ENCODE data around the gene TMEM229A.
"Not testable (repeated sequence)": the region's sequence is repeated elsewhere in the genome, so short reads cannot be mapped to it uniquely, and the experiment has no call there.

Gene TMEM229A

DNA sequence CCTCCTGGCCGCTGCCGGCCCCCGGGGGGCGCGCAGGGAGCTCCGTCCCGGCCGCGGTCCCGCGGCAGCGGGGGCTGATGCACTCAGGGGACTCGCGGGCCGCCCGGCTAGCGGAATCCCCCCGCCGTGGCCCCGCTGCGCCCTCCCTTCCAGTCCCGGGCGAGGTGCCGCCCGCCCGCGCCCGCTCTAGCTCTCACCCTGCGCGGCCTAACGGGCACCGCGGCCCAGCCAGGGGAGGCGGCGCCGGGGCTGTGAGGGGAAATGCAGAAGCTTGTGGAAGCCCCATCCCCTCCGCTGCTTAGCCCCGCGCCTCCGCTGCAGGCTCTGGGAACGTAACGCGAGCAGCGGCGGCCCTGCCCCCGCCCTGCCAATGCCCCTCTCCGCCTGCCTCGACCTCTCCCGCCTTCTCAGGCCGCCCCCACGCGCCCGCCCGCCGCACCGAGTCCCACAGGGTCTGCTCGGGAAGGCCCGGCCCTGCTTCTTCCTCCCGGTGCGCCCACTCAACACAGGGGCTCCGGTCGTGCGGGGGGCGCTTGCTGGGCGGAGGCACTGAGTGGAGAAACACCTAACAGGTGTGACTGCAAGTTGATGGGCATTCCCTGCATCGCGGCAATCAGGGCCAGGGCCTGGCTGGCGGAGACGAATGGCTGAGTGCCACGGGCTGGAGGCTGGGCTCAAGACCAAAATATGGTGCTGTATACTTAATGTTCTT, 384 bp upstream of the TMEM229A start:
- peak in 54 of 56 donors; percentile 26 to 93 (median 80) for DNase-seq

DNA sequence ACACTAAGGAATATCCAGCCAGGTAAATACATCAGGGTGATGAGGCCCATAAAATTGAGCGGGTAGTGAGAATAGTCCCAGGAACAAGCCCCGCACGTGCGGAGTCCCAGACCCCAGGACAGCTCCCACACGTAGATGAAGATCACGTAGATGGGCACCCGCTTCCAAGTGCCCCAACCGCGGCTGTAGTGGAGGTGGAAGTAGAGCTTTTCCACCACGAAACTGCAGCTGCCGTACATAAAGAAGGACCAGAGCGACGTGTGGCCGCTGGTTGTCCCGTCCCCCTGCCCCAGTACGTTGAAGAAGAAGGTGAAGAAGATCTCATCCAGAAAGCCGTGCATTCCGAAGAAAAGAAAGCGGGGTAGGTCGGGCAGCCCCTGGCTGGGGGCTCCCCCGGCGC, 948 bp downstream of the TMEM229A start:
- peak in 23 of 56 donors; percentile 7 to 63 (median 36) for DNase-seq

DNA sequence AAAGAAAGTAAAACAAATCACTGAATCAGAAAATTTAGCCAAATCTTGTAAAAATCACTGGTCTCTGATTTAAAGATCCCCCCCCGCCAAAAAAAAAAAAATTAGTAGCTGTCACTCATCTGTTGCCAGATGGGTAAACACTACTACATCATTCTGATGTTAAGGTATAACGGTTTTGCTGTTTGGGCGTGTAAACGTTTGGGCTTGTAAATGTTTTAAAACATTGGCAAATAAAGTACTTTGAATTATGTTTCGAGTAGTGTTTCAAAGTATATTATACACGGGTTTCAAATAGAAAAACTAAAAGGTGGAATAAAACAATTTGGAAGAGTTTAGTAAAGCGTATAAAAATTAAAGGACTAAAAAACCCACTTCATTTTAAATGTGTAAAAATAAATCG, 1.5 kb downstream of the TMEM229A start:
- DNase-seq = no peak

DNA sequence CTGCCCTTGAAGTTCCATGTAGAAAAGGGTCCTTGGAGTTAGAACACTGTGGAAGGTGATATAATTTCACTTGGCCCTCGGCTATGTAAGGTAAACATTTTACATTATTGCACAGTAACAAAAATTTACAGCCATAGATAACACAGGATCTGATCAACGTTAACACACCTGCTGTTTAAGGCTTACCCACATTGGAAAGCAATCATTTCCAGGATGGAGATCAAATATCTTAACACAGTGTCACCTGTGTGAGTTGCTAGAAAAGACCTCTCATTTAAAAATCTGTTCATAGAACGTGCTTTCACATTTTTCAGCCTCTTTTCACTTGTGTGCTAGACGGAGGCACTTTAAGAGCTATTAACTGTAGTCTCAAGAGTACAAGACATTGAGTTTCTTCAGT, 1.9 kb downstream of the TMEM229A start:
- DNase-seq = no peak

DNA sequence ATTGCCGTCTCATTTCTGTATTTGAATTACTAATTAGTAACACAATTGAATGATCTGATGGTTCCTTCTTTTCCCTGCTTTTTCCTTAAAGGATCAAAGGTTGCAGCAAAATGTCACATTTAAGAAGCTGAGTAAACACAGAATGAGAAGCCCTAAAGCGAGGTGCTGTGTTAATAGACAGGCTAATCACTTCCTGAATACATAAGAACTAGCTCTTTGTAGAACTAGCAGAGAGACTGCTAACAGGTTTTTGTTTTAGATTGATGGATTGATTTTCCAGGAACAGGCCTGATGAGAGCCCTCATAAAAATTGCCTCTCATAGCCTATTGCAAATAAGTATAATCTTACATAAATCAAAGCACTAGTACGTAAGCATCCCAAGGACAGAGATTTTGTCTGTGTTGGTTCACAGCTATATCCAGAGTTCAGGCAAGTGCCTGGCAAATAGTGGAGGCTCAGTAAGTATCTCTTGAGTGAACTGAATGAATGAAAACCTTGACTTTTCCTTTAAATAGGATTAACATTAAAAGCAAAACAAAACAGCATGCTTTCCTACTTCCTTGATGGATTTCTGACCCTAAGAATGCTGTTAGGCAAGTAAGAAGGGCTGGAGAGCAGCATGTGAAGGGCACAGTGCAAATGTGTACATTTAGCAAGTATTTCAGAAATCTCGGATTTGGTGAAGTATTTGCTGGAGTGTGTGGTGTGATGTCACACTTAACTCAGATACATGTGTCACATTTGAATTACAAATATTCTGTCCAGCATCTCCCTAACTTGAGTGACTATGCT, 3.3 kb downstream of the TMEM229A start:
- DNase-seq = no peak

DNA sequence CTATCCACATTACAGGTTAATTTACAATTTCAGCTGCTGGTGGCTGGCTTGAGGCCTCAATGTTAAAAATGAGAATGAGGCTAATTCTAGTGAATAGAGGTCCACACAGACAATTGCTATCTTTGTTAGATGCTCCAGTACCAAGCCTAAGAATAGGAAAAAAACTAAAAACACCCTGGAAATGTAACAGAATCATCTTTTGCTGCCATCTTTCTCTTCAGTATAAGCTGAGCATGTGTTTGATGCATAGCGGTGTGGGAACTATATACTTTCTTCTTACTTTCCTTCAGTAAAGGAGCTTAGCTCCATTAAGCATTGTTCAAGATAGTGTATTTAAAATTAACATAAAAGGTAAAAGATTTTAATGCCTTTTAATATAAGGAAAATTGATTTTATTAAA, 5.6 kb downstream of the TMEM229A start:
- DNase-seq = peak in 1 of 56 donors; percentile 5

DNA sequence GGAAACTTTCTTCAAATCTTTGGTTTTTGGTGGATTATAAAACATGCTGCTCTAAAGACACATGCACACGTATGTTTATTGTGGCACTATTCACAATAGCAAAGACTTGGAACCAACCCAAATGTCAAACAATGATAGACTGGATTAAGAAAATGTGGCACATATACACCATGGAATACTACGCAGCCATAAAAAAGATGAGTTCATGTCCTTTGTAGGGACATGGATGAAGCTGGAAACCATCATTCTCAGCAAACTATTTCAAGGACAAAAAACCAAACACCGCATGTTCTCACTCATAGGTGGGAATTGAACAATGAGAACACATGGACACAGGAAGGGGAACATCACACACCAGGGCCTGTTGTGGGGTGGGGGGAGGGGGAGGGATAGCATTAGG, 8.5 kb downstream of the TMEM229A start:
- DNase-seq = not testable (repeated sequence)

DNA sequence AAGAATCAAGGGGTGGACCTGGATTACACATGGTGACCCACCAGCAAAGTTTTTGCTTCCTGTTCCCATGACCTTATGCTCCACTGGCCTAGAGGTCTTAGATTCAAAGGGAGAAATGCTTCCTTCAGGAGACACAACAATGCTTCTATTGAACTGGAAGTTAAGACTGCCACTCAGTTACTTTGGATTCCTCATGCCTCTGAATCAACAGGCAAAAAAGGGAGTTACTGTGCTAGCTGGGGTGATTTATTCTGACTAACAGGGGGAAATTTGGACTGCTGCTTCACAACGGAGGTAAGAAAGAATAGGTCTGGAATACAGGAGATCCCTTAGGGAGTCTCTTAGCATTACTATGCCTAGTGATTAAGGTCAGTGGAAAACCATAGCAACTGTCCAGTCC, 10.3 kb downstream of the TMEM229A start:
- no peak for DNase-seq

DNA sequence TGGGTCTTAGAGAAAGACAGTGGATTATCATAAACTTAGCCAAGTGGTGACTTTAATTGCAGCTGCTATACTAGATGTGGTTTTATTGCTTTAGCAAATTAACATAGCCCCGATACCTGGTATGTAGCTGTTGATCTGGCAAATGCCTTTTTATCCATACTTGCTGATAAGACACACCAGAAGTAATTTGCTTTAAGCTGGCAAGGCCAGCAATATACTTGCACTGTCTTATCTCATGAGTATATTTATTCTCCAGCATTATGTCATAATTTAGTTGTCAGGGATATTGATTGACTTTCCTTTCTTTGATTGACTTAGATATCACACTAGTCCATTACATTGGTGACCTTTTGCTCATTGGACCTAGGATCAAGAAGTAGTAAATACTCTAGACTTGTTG, 12.8 kb downstream of the TMEM229A start:
- DNase-seq = no peak

DNA sequence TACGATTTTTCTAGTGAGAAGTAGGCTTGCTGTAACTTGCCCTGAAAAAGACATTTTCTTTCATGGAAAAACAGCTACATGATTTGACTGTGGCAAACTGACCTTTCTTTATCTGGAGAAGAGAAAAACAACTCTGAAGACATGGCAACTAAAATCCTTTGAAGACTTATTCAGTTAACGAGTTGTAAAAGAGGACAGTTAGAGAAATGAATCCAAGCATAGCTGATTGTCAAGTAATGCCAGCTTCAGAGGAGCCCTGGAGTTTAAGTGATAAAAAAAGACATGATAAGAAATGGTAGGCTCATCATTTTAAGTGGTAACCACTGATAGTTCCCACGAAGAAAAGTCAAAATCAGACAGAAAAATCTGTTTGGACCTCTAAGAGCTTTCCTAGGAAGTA, 19.6 kb downstream of the TMEM229A start:
- DNase-seq = no peak

DNA sequence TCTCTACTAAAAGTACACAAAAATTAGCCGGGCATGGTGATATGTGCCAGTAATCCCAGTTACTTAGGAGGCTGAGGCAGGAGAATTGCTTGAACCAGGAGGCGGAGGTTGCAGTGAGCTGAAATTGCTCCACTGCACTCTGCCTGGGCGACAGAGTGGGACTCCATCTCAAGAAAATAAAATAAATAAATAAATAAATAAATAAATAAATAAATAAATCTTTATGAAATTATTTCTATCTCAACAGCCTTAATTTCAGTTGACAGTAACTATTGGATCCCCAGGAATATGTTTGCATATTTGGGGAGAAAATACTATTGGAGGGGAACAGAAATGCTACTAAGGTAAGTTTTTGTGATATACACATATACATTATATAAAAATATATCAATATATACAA, 20.0 kb downstream of the TMEM229A start:
- no peak for DNase-seq

DNA sequence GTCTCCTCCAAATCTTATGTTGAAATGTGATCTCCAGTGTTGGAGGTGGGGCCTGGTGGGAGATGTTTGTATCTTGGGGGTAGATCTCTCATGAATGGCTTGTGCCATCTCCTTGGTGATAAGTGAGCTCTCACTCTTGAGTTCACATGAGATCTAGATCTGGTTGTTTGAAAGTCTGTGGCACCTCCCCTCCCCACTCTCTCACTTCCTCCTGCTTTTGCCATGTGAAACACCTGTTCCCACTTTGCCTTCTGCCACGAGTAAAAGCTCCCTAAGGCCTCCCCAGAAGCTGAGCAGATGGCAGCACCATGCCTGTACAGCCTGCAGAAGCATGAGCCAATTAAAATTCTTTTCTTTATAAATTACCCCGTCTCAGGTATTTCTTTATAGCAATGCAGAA, 23.5 kb downstream of the TMEM229A start:
- no peak for DNase-seq

DNA sequence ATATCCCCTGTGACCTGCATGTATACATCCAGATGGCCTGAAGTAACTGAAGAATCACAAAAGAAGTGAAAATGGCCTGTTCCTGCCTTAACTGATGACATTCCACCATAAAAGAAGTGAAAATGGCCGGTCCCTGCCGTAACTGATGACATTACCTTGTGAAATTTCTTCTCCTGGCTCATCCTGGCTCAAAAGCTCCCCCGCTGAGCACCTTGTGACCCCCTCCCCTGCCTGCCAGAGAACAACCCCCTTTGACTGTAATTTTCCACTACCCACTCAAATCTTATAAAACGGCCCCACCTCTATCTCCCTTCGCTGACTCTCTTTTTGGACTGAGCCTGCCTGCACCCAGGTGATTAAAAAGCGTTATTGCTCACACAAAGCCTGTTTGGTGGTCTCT, 24.6 kb downstream of the TMEM229A start:
- DNase-seq = not testable (repeated sequence)

DNA sequence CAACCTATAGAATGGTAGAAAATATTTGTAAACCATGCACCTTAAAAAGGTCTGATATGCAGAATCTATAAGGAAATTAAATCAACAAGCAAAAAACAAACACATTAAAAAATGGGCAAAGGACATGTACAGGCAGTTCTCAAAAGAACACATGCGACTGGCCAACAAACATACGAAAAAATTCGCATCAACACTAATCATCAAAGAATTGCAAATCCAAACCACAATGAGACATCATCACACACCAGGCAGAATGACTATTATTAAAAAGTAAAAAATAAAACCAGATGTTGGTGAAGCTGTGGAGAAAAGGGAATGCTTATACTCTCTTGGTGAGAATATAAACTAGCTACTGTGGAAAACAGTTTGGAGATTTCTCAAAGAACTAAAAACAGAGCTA, 33.2 kb downstream of the TMEM229A start:
- DNase-seq = no peak

DNA sequence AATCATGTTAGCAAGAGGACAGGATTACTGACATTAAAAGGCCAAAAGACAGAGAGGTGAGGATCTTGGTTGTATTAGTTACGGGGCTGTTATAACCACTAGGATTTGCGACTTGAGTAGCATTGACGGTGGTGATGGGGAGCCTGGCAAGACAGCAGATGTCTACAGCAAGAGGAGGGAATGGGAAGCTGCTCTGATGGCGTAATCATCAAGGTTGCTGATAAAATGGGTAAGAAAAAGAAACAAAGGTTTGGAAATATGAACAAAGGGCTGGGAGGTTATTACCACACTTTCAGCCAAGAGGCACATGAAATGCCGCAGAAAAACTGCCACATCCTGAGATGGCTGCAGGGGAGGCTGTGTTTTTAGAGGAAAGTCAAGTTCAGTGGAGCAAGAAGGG, 33.9 kb downstream of the TMEM229A start:
- no peak for DNase-seq

DNA sequence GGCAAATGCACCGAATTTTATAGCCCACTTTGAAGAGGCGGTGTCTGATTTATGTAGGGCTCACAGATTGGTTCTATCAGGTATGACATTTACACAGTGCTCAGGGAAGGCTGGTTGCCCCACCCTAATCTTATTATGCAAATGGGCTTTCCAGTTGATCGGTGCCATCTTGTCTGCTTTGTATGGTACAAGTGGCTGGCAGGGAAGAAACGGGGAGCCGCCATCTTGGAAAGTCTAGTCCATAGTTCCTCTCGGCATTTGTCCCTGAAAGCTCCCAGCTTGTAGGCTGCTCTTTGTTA, 36.6 kb downstream of the TMEM229A start:
- DNase-seq = no peak

DNA sequence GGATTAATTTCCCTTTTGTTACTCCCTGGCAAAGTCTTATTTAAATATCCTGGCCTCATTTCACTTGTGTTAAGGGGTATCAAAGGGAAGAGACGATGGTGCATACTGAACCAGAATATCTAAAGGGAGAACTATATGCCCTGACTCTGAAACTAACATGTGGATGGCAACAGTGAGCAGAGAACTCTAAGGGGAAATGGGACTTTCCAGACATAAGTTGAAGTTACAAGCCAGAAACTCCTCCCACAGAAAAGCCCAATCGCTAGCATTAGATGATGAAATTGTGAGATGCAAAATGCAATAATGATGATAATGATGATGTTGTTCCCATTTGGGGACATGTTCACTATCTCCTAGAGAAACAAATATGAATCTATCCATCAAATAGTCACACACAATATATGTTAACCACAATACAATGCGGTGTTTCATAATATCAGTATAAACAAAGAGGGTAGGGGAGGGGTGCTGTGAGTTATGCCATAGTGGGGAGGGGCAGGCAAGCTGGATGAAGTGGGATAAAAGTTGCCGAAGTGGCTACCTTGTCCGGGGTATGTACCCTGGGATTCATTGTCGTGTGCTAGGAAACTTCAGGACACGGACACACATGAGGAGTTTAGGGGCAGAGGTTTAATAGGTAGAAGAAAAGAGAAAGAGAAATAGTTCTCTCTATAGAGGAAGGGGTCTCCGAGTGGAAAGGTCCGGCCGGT, 37.1 kb downstream of the TMEM229A start:
- DNase-seq = no peak

DNA sequence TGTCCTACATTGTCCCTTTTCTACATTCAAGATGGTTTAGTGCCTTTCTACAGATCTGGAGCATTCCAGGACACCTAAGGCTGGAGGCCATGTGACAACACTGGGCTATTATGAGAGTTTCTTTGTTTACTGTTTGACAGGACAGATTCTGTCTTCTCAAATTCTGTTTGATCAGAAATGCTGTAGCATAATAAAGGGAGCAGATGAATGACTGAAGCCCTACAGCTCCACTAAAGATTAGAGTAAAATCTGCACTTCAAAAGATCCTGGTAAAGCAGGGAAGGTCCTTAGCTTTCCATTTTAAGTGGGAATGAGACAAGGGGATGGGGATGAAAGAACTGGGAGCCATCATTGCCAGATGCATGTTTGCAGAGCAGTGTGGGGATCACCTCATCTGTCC, 38.4 kb downstream of the TMEM229A start:
- DNase-seq = peak in 7 of 56 donors; percentile 3 to 30 (median 11)

DNA sequence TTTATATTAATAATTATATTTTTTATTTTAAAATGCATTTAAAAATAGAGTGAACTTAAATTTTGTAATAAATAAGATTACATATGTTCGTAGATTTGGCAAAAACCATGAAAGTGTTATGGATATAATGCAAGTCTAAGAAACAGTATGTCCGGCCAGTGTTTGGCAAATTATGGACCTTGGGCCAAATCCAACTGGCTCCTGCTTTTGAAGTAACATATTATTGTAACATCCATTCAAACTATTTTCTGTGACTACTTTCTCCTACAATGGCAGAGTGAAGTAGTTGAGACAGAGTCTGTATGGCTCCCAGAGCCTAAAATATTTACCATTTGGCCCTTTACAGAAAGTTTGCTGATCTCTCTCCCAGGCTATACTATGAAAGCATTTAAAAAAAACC, 38.9 kb downstream of the TMEM229A start:
- peak in 2 of 56 donors; percentile 0 to 4 for DNase-seq

DNA sequence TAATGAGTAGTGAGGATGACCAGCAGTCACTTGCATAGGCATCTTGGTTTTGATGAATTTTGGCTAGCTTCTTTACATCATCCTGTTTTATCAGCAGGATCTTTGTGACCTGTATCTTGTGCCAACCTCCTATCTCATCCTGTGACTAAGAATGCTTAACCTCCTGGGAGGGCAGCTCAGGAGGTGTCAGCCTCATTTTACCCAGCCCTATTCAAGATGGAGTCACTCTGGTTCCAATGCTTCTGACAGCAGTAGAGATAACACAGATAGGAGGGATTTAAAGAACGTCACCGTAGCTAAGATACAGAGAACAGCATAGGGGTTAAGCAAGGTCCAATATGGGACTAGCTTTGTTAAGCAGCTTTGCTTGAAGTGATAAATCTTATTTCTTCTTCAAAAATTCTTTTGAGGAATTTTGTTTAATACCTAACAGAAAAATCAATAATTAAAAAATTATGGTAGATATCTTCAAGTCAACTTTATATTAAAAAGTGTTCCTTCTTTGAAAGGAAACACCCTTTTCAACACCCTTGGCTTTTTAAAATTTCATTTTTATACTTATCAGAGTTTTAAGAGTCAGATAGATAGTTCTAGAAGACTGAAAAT, 39.9 kb downstream of the TMEM229A start:
- no peak for DNase-seq

DNA sequence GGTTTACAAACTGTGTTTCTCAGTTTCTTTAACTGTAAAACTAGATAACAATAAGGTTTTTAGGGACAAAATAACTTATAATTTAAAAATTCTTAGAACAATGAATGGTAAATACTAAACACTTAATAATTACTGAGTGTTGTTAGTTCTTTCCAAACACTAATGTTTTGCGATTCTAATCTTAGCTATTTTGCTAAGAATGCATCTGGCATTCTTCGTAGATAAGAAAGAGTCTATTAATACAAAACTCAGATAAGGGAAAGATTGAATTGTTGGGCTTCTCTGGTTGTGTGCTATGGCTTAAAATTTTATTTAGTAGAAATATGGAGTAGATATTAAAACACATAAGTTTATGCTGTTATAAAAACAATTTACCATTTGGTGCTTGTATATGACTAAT, 45.4 kb downstream of the TMEM229A start:
- DNase-seq = no peak

Measured in nucleus accumbens (tissue), 56 donors.